Measurements from ENCODE around the gene SEC11C. TPM values are rescaled to one million over a fixed set of nuclear protein-coding genes. Genes with fewer than 3 reads are reported as not detected.

The SEC11C gene
- total RNA-seq, 1 experiment from 2014 or later: 38.0 TPM

DNA sequence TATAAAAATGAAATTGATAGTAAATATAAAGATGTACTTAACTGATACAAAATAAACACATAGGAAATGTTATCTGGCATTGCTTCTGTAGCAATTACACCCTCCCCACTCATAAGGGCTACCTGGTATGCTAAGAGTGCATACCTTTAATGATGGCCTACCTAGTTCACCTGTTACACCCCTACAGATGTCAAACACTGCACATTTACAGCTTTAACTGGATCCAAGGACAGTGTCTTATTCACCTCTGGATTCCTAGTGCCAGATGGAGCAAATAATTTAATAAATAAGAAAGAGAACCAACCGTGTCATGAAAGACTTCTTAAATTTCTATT lies 15.3 kb upstream of the SEC11C start:
- Mint-ChIP-seq H3K9me3 (no peaks in the 10 kb centered on the region), H3K36me3 (ENCODE audit: insufficient read depth in 1 of 3, low read depth in 3 of 3) (no peaks in the 10 kb centered on the region), H3K4me3 (no peak overlapping the region), H3K4me1 (no peaks in the 10 kb centered on the region), H3K27me3 (ENCODE audit: low read depth) (peaks cover 44% of the 10 kb centered on the region), H3K27ac (no peak overlapping the region)
- H3K23me2 ChIP-seq (ENCODE audit: insufficient read length, low read depth, low read length, poor library complexity, severe bottlenecking): no peaks in the 10 kb centered on the region
- no peak overlapping the region for H3K18ac ChIP-seq (ENCODE audit: insufficient read length, low read depth, low read length)
- no peaks in the 10 kb centered on the region for H3K27me3 ChIP-seq (ENCODE audit: insufficient read depth, low read length)
- H3K14ac ChIP-seq (ENCODE audit: insufficient read depth, low read length): no peak overlapping the region
- H4K5ac ChIP-seq (ENCODE audit: insufficient read length, low read depth, low read length): no peak overlapping the region
- TF ChIP-seq, protein P1, sequence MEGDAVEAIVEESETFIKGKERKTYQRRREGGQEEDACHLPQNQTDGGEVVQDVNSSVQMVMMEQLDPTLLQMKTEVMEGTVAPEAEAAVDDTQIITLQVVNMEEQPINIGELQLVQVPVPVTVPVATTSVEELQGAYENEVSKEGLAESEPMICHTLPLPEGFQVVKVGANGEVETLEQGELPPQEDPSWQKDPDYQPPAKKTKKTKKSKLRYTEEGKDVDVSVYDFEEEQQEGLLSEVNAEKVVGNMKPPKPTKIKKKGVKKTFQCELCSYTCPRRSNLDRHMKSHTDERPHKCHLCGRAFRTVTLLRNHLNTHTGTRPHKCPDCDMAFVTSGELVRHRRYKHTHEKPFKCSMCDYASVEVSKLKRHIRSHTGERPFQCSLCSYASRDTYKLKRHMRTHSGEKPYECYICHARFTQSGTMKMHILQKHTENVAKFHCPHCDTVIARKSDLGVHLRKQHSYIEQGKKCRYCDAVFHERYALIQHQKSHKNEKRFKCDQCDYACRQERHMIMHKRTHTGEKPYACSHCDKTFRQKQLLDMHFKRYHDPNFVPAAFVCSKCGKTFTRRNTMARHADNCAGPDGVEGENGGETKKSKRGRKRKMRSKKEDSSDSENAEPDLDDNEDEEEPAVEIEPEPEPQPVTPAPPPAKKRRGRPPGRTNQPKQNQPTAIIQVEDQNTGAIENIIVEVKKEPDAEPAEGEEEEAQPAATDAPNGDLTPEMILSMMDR (conservative IDR thresholded peaks at IDR 0.05): no peak
- H3K4ac ChIP-seq (ENCODE audit: low read depth, low read length): no peak overlapping the region
- no CpG with 5 or more reads among the region's 1 CpG for WGBS (ENCODE audit: extremely low coverage, insufficient read length, low lambda C conversion rate)
- H3K9me3 ChIP-seq (ENCODE audit: control insufficient read depth, low read depth, low read length): no peaks in the 10 kb centered on the region
- no peaks in the 10 kb centered on the region for H3K4me1 ChIP-seq (ENCODE audit: insufficient read depth, low read length)
- H2AFZ ChIP-seq (ENCODE audit: low read length): no peak overlapping the region
- no peak overlapping the region for H3K56ac ChIP-seq (ENCODE audit: insufficient read length, low read depth, low read length)
- no peak overlapping the region for H3K27ac ChIP-seq (ENCODE audit: insufficient read length, low read depth, low read length)
- H4K91ac ChIP-seq (ENCODE audit: insufficient read length, low read depth, low read length): no peak overlapping the region
- H3K23ac ChIP-seq (ENCODE audit: insufficient read length, low read depth, low read length): no peak overlapping the region
- H4K8ac ChIP-seq (replicated peaks; ENCODE audit: insufficient read length, low read depth, low read length): no peak overlapping the region
- peaks cover 2% of the 10 kb centered on the region for H4K20me1 ChIP-seq (ENCODE audit: control insufficient read depth, insufficient read depth, insufficient read length)
- no peak for DNase-seq
- H2AK5ac ChIP-seq (ENCODE audit: insufficient read length, low read length): no peak overlapping the region
- no peak overlapping the region for H2BK20ac ChIP-seq (ENCODE audit: low read depth, low read length, poor library complexity, severe bottlenecking)
- H2BK120ac ChIP-seq (ENCODE audit: low read depth, low read length, poor library complexity, severe bottlenecking): no peak overlapping the region
- H3K9ac ChIP-seq (ENCODE audit: extremely low read depth, insufficient read length, low read length): no peak overlapping the region
- no peak overlapping the region for H2BK15ac ChIP-seq (ENCODE audit: low read depth, low read length)
- no peaks in the 10 kb centered on the region for H3K79me1 ChIP-seq (ENCODE audit: insufficient read depth, low read depth, low read length, poor library complexity, severe bottlenecking)
- no peak overlapping the region for H3K4me2 ChIP-seq (ENCODE audit: insufficient read depth, insufficient read length, low read length)
- no peak overlapping the region for H2BK12ac ChIP-seq (ENCODE audit: insufficient read length, low read depth, low read length)
- no peak overlapping the region for H3T11ph ChIP-seq (ENCODE audit: low read length)
- H3K79me2 ChIP-seq (ENCODE audit: insufficient read depth, low read length): no peaks in the 10 kb centered on the region
- no peak overlapping the region for H2BK5ac ChIP-seq (ENCODE audit: insufficient read length, low read length)

Measured in H9 (cell line).